Tibial artery (tissue), 4 donors: Measurements from ENCODE around the gene CSNK1A1.

Source experiments
- DNase-seq, 2 donors: peaks; one replicate each; pipeline ENCODE4 v3.0.0-alpha.2; 2019
- H3K27ac ChIP-seq, 2 donors: fragments of 200-600 bp; sonication (generic) in 1 of 2; 1 replicate in 1 of 2; 2 replicates in 1 of 2; pipeline ENCODE4 v1.5.1; 2018 to 2019; ENCODE audit warnings: mild to moderate bottlenecking in 1 of 2
- H3K27me3 ChIP-seq, 2 donors: fragments of 200-600 bp; sonication (generic) in 1 of 2; one replicate each; pipeline versions ENCODE4 v1.5.1 to v1.6.0; 2016 to 2019
- H3K36me3 ChIP-seq, 3 donors: fragments of 200-600 bp; sonication (generic) in 2 of 3; one replicate each; pipeline ENCODE4 v1.5.1; 2016 to 2019; ENCODE audit warnings: mild to moderate bottlenecking in 2 of 3
- H3K4me1 ChIP-seq, 4 donors: fragments of 200-600 bp; sonication (generic) in 2 of 4; 1 replicate in 3 of 4; 2 replicates in 1 of 4; pipeline ENCODE4 v1.5.1; 2016 to 2019
- H3K4me3 ChIP-seq, 2 donors: fragments of 200-600 bp; sonication (generic) in 1 of 2; 1 replicate in 1 of 2; 2 replicates in 1 of 2; pipeline ENCODE4 v1.5.1; 2018 to 2019; ENCODE audit warnings: mild to moderate bottlenecking in 2 of 2
- H3K9me3 ChIP-seq, 3 donors: fragments of 200-600 bp; sonication (generic) in 1 of 3; one replicate each; pipeline ENCODE4 v1.5.1; 2016 to 2019
- intact Hi-C: fragments of 100-400 bp; cut with DNase I; formaldehyde crosslinking; loops from one replicate; pipeline ENCODE4 v1.15.0; 2023; ENCODE audit warnings: low total_unique reads
- TF ChIP-seq, protein P1 (sequence below), 2 experiments: fragments of 200-600 bp in 1 of 2; fragments of 450-650 bp in 1 of 2; IDR thresholded peaks; one replicate each; pipeline ENCODE4 v1.5.1; 2017 to 2019; ENCODE audit warnings: antibody characterized with exemption in 2 of 2, mild to moderate bottlenecking in 1 of 2, moderate library complexity in 1 of 2

CSNK1A1 gene

DNA sequence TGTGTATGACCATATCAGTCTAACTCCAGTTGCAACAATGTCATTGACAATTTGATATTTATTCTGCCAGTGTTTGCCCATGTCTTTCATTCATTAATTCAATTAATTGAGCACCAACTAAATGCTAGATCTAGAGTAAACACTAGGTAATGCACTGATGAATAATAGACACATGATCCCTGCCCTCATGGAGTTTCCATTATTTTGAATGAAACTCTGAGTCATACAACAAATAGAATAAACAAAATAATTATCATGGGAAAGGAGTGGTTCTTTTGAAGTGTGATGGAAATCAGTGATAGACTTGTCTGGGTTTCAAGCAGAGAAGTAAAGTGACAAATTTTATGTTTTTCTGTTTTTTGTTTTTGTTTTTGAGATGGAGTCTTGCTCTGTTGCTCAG is 34.7 kb upstream of the CSNK1A1 start:
- no peaks in the 10 kb centered on the region for H3K27me3 ChIP-seq
- TF ChIP-seq, protein P1, sequence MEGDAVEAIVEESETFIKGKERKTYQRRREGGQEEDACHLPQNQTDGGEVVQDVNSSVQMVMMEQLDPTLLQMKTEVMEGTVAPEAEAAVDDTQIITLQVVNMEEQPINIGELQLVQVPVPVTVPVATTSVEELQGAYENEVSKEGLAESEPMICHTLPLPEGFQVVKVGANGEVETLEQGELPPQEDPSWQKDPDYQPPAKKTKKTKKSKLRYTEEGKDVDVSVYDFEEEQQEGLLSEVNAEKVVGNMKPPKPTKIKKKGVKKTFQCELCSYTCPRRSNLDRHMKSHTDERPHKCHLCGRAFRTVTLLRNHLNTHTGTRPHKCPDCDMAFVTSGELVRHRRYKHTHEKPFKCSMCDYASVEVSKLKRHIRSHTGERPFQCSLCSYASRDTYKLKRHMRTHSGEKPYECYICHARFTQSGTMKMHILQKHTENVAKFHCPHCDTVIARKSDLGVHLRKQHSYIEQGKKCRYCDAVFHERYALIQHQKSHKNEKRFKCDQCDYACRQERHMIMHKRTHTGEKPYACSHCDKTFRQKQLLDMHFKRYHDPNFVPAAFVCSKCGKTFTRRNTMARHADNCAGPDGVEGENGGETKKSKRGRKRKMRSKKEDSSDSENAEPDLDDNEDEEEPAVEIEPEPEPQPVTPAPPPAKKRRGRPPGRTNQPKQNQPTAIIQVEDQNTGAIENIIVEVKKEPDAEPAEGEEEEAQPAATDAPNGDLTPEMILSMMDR (IDR thresholded peaks at IDR 0.05) = no peak
- no peak overlapping the region for H3K27ac ChIP-seq
- H3K36me3 ChIP-seq = peaks cover 0 to 6% (median 0%) of the 10 kb centered on the region in 3 donors
- no peak for DNase-seq
- no peaks in the 10 kb centered on the region for H3K9me3 ChIP-seq
- peaks cover 0 to 64% (median 46%) of the 10 kb centered on the region in 4 donors for H3K4me1 ChIP-seq
- intact Hi-C loops = no loop called here
- no peak overlapping the region for H3K4me3 ChIP-seq

DNA sequence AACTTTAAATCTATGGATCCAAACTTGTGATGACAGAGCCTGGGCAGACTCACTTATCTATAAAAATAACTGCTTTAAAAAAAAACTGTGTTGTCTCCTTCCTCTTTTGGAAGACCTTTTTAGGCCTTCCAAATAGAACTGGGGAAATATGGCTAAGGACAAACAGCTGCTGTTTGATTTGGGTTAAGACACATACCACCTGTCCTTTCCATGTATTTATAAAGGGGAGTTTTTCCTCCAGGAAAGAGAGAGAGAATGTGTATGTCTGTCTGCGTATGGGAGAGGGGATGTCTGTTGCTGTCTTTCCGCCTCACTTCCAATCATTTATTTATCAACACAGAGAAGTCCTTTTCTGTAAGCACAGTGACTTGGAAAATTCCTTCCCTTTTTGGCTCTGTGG is 32.9 kb upstream of the CSNK1A1 start:
- H3K36me3 ChIP-seq = no peaks in the 10 kb centered on the region
- TF ChIP-seq, protein P1 (IDR thresholded peaks at IDR 0.05) = no peak
- no peaks in the 10 kb centered on the region for H3K27me3 ChIP-seq
- H3K27ac ChIP-seq = peak overlapping the region; percentile 71 to 72
- intact Hi-C loops = no loop called here
- DNase-seq = no peak
- peaks cover 0 to 77% (median 56%) of the 10 kb centered on the region in 4 donors for H3K4me1 ChIP-seq
- no peaks in the 10 kb centered on the region for H3K9me3 ChIP-seq
- H3K4me3 ChIP-seq = no peak overlapping the region

DNA sequence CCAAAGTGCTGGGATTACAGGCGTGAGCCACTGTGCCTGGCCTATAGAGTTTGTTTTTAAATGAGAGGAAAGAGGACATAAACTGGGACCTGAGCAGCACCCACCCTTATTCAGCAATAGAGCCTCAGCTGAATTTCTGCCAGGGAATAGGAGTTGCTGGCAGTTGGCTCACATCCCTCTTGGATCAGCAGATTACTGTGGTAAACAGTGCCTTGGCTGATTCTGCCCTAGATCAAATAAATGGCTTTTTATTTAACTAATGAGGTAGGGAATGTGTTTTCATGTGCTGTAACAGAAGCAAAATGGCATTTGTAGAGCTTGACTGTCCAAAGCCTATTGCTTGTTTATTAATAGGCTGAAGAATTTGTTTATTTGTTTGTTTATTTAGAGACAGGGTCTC is 32.2 kb upstream of the CSNK1A1 start:
- TF ChIP-seq, protein P1 (IDR thresholded peaks at IDR 0.05) = no peak
- peak; percentile 48 to 74 for DNase-seq
- intact Hi-C loops = no loop called here
- H3K4me3 ChIP-seq = no peak overlapping the region
- H3K27ac ChIP-seq = peak overlapping the region; percentile 71 to 72
- H3K27me3 ChIP-seq = no peaks in the 10 kb centered on the region
- H3K36me3 ChIP-seq = no peaks in the 10 kb centered on the region
- H3K4me1 ChIP-seq = peaks cover 0 to 78% (median 56%) of the 10 kb centered on the region in 4 donors
- H3K9me3 ChIP-seq = no peaks in the 10 kb centered on the region

DNA sequence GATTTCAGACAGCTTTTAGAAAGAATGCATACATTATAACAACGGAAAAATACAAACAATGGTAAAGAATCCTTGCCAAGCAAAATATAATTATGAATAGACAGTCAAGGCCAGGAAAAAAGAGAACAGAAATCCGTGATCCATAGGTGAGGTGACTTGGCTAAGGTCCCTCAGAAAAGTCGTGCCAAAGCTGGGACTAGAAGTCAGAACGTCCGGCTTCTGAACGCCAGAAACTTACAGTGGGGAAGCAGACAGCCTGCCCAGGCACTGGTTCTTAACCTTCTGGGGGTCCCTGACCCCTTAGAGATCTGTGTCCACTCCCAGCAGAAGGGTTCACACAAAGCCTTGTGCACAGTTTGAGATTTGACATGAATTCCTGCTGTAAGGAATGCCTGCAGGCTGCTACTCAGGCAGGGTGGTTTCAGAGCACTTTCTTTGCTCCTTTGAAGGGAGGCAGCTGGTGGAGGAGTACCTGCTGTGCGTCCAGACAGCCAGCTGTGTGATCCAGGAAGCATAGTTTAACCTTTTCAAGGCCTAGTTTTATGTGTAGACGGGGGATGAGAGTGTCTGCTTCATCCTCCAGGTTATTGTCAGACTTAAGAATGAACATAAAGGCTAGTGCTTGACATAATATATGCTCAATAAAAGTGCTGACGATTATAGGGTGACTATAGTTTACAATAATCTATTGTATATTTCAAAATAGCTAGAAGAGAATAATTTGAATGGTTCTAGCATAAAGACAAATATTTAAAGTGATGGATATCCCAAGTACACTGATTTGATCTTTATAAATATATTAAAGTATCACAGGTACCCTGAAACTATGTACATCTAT is 30.9 kb upstream of the CSNK1A1 start:
- TF ChIP-seq, protein P1 (IDR thresholded peaks at IDR 0.05) = no peak
- no peaks in the 10 kb centered on the region for H3K36me3 ChIP-seq
- peaks cover 0 to 67% (median 48%) of the 10 kb centered on the region in 4 donors for H3K4me1 ChIP-seq
- peak overlapping the region; percentile 68 to 83 for H3K27ac ChIP-seq
- no peaks in the 10 kb centered on the region for H3K9me3 ChIP-seq
- intact Hi-C loops = no loop called here
- peak overlapping the region; percentile 60 to 80 for H3K4me3 ChIP-seq
- H3K27me3 ChIP-seq = no peaks in the 10 kb centered on the region
- DNase-seq = no peak

GRCh38 chr5:149581192-149581861 is 30.1 kb upstream of the CSNK1A1 start, which contains the start of gene ARHGEF37:
TSS of gene ARHGEF37 (plus strand) at chr5:149581498. CDS start at chr5:149597770, 16,272 bp downstream.
- intact Hi-C loops = no loop called here
- Histone ChIP-seq H3K27ac (peak within 1 kb of the TSS; percentile 68 to 83), H3K4me1 (peaks cover 0 to 59% (median 40%) of the 10 kb centered on the region in 4 donors), H3K36me3 (no peaks in the 10 kb centered on the region), H3K27me3 (no peaks in the 10 kb centered on the region), H3K4me3 (peak within 1 kb of the TSS; percentile 60 to 80), H3K9me3 (no peaks in the 10 kb centered on the region)
- DNase-seq = peak; percentile 82 to 91
- TF ChIP-seq, protein P1 (IDR thresholded peaks at IDR 0.05) = no peak
